ENCODE data around the gene ZDHHC11. TPM values are rescaled to one million over a fixed set of nuclear protein-coding genes. Genes with fewer than 3 reads are reported as not detected.

ZDHHC11 gene
- total RNA-seq, 2 experiments from 2014 or later, result 10.7 to 32.0 TPM

GRCh38 chr5:852018-852417, 1.2 kb upstream of the ZDHHC11 start:
- BruUV-seq (replicated peaks), result no TSS peak
- no peak overlapping the region for H3K4me3 ChIP-seq (ENCODE audit: low read depth, low read length, poor library complexity, severe bottlenecking)
- no peak for TF ChIP-seq CTCF (conservative IDR thresholded peaks at IDR 0.05; ENCODE audit: low read length)
- TF ChIP-seq EZH2phosphoT487 (IDR thresholded peaks at IDR 0.05; ENCODE audit: borderline replicate concordance, low read depth, low read length), result no peak
- H3K4me1 ChIP-seq (ENCODE audit: insufficient read depth, low read length, poor library complexity, severe bottlenecking), result no peaks in the 10 kb centered on the region
- intact Hi-C loops (cut with micrococcal nuclease; ENCODE audit: unreplicated experiment), result no loop called here
- no peak for DNase-seq (ENCODE audit: low spot score)
- H4K20me1 ChIP-seq (ENCODE audit: insufficient read depth, low read length), result no peaks in the 10 kb centered on the region
- CTCF ChIA-PET (ENCODE audit: unreplicated experiment), result no interaction called here
- H3K79me2 ChIP-seq (ENCODE audit: insufficient read depth, low read depth, low read length), result no peaks in the 10 kb centered on the region
- POLR2A ChIA-PET, result no interaction called here
- H3K9me2 ChIP-seq (ENCODE audit: insufficient read depth, low read length), result no peaks in the 10 kb centered on the region
- H3K27ac ChIP-seq (ENCODE audit: low read depth, low read length, poor library complexity, severe bottlenecking), result no peak overlapping the region
- H3K4me2 ChIP-seq (ENCODE audit: low read length), result no peak overlapping the region
- no peaks in the 10 kb centered on the region for H3K9me3 ChIP-seq (ENCODE audit: low read length)
- no peaks in the 10 kb centered on the region for H3K36me3 ChIP-seq (ENCODE audit: insufficient read depth, low read length)
- no peak overlapping the region for H2AFZ ChIP-seq (ENCODE audit: low read length)

GRCh38 chr5:851553-851952, 767 bp upstream of the ZDHHC11 start:
- H3K4me1 ChIP-seq (ENCODE audit: insufficient read depth, low read length, poor library complexity, severe bottlenecking), result no peaks in the 10 kb centered on the region
- intact Hi-C loops (cut with micrococcal nuclease; ENCODE audit: unreplicated experiment), result no loop called here
- no TSS peak for BruUV-seq (replicated peaks)
- no peaks in the 10 kb centered on the region for H3K36me3 ChIP-seq (ENCODE audit: insufficient read depth, low read length)
- no peak overlapping the region for H3K4me2 ChIP-seq (ENCODE audit: low read length)
- POLR2A ChIA-PET, result no interaction called here
- no peak overlapping the region for H2AFZ ChIP-seq (ENCODE audit: low read length)
- H3K9me3 ChIP-seq (ENCODE audit: low read length), result no peaks in the 10 kb centered on the region
- H4K20me1 ChIP-seq (ENCODE audit: insufficient read depth, low read length), result no peaks in the 10 kb centered on the region
- no peaks in the 10 kb centered on the region for H3K79me2 ChIP-seq (ENCODE audit: insufficient read depth, low read depth, low read length)
- no peak overlapping the region for H3K4me3 ChIP-seq (ENCODE audit: low read depth, low read length, poor library complexity, severe bottlenecking)
- no peaks in the 10 kb centered on the region for H3K9me2 ChIP-seq (ENCODE audit: insufficient read depth, low read length)
- H3K27ac ChIP-seq (ENCODE audit: low read depth, low read length, poor library complexity, severe bottlenecking), result no peak overlapping the region
- TF ChIP-seq EZH2phosphoT487 (IDR thresholded peaks at IDR 0.05; ENCODE audit: borderline replicate concordance, low read depth, low read length) (no peak), CTCF (conservative IDR thresholded peaks at IDR 0.05; ENCODE audit: low read length) (no peak)
- CTCF ChIA-PET (ENCODE audit: unreplicated experiment), result no interaction called here
- DNase-seq (ENCODE audit: low spot score), result no peak

- H3K4me3 ChIP-seq (ENCODE audit: low read depth, low read length, poor library complexity, severe bottlenecking), result no peak overlapping the region
- intact Hi-C loops (cut with micrococcal nuclease; ENCODE audit: unreplicated experiment), result no loop called here
- H3K4me1 ChIP-seq (ENCODE audit: insufficient read depth, low read length, poor library complexity, severe bottlenecking), result no peaks in the 10 kb centered on the region
- DNase-seq (ENCODE audit: low spot score), result no peak
- no peak overlapping the region for H2AFZ ChIP-seq (ENCODE audit: low read length)
- CTCF ChIA-PET (ENCODE audit: unreplicated experiment), result no interaction called here
- H4K20me1 ChIP-seq (ENCODE audit: insufficient read depth, low read length), result no peaks in the 10 kb centered on the region
- H3K9me3 ChIP-seq (ENCODE audit: low read length), result no peaks in the 10 kb centered on the region
- no peak overlapping the region for H3K4me2 ChIP-seq (ENCODE audit: low read length)
- H3K79me2 ChIP-seq (ENCODE audit: insufficient read depth, low read depth, low read length), result no peaks in the 10 kb centered on the region
- TF ChIP-seq CTCF (conservative IDR thresholded peaks at IDR 0.05; ENCODE audit: low read length) (no peak), EZH2phosphoT487 (IDR thresholded peaks at IDR 0.05; ENCODE audit: borderline replicate concordance, low read depth, low read length) (no peak)
- H3K27ac ChIP-seq (ENCODE audit: low read depth, low read length, poor library complexity, severe bottlenecking), result no peak overlapping the region
- H3K9me2 ChIP-seq (ENCODE audit: insufficient read depth, low read length), result no peaks in the 10 kb centered on the region
- H3K36me3 ChIP-seq (ENCODE audit: insufficient read depth, low read length), result no peaks in the 10 kb centered on the region
- no TSS peak for BruUV-seq (replicated peaks)
- POLR2A ChIA-PET, result no interaction called here
Observed at GRCh38 chr5:851076-851475, 290 bp upstream of the ZDHHC11 start.
